GM19035 (cell line): ENCODE data around the gene ZNF729.
"Not testable (repeated sequence)": the region's sequence is repeated elsewhere in the genome, so short reads cannot be mapped to it uniquely, and the experiment has no call there.

Experiments used
- ATAC-seq: cut with Tn5 transposase; IDR thresholded peaks from one replicate; pipeline ENCODE4 v1.9.1; 2021; ENCODE audit not compliant: unreplicated experiment

Gene ZNF729

GRCh38 chr19:22286151-22286810, at the start of gene ZNF729:
ZNF729 (plus strand) TSS chr19:22286441; CDS start chr19:22286526, 85 bp downstream.
- ATAC-seq: no peak

- ATAC-seq: no peak
Measured at GRCh38 chr19:22256856-22257255, 29.4 kb upstream of the ZNF729 start.

- no peak for ATAC-seq
Measured at GRCh38 chr19:22257381-22257780, 28.9 kb upstream of the ZNF729 start.

- no peak for ATAC-seq
Measured at GRCh38 chr19:22257916-22258315, 28.3 kb upstream of the ZNF729 start.

GRCh38 chr19:22260499-22260898, 25.7 kb upstream of the ZNF729 start:
- no peak for ATAC-seq

- ATAC-seq: no peak
Measured at GRCh38 chr19:22261596-22261995, 24.6 kb upstream of the ZNF729 start.

GRCh38 chr19:22263121-22263520, 23.1 kb upstream of the ZNF729 start:
- no peak for ATAC-seq

GRCh38 chr19:22321554-22321953, 35.3 kb downstream of the ZNF729 start:
- not testable (repeated sequence) for ATAC-seq

- no peak for ATAC-seq
Measured at GRCh38 chr19:22326219-22326618, 40.0 kb downstream of the ZNF729 start.

- no peak for ATAC-seq
Measured at GRCh38 chr19:22327321-22327720, 41.1 kb downstream of the ZNF729 start.

GRCh38 chr19:22331521-22331920, 45.3 kb downstream of the ZNF729 start:
- no peak for ATAC-seq

GRCh38 chr19:22332924-22333323, 46.7 kb downstream of the ZNF729 start:
- ATAC-seq: no peak

GRCh38 chr19:22335716-22336115, 49.5 kb downstream of the ZNF729 start:
- ATAC-seq: no peak

- no peak for ATAC-seq
Measured at GRCh38 chr19:22354665-22355064, 68.4 kb downstream of the ZNF729 start.
